Gastrocnemius medialis (tissue), 4 donors: ENCODE measurements around the gene PLCB2. TPM values are rescaled to one million over a fixed set of nuclear protein-coding genes. Genes with fewer than 3 reads are reported as not detected.
A peak's percentile ranks its signal among the peaks of the same experiment; 100 is the strongest.

Experiments used
- ATAC-seq, 2 donors: fragments of 150-250 bp; one replicate each; pipeline ENCODE4 v1.9.1; 2016
- DNase-seq, 2 donors: peaks; one replicate each; pipeline ENCODE4 v3.0.0-alpha.2; 2019
- H3K27ac ChIP-seq, 4 donors: fragments of 200-600 bp; sonication (generic); 1 replicate in 1 of 4; 2 replicates in 3 of 4; pipeline ENCODE4 v1.5.1; 2016 to 2018; ENCODE audit warnings: mild to moderate bottlenecking in 2 of 4, moderate library complexity in 1 of 4
- H3K27me3 ChIP-seq, 3 donors: fragments of 200-600 bp; sonication (generic) in 2 of 3; 1 replicate in 1 of 3; 2 replicates in 2 of 3; pipeline versions ENCODE4 v1.5.1 to v1.6.0; 2016 to 2019; ENCODE audit warnings: mild to moderate bottlenecking in 1 of 3, moderate library complexity in 1 of 3
- H3K36me3 ChIP-seq, 2 donors: fragments of 200-600 bp; sonication (generic) in 1 of 2; one replicate each; pipeline ENCODE4 v1.5.1; 2017 to 2018
- H3K4me1 ChIP-seq, 2 donors: fragments of 200-600 bp; sonication (generic) in 1 of 2; one replicate each; pipeline ENCODE4 v1.5.1; 2016 to 2017; ENCODE audit warnings: mild to moderate bottlenecking in 2 of 2
- H3K4me3 ChIP-seq, 4 donors: fragments of 200-600 bp; sonication (generic) in 3 of 4; 1 replicate in 1 of 4; 2 replicates in 3 of 4; pipeline ENCODE4 v1.5.1; 2016 to 2019; ENCODE audit warnings: mild to moderate bottlenecking in 2 of 4
- H3K9me3 ChIP-seq, 3 donors: fragments of 200-600 bp; sonication (generic) in 2 of 3; 1 replicate in 1 of 3; 2 replicates in 2 of 3; pipeline ENCODE4 v1.5.1; 2016 to 2019
- POLR2A ChIP-seq, 2 donors: fragments of 450-650 bp; IDR thresholded peaks; one replicate each; pipeline ENCODE4 v1.6.1; 2017; ENCODE audit warnings: antibody characterized with exemption in 2 of 2, mild to moderate bottlenecking in 2 of 2, moderate library complexity in 2 of 2
- in situ Hi-C, 4 donors: fragments of 200-750 bp; cut with MboI; loops; one replicate each; pipeline versions ENCODE4 v1.15.0 to v1.8.0; 2017; ENCODE audit warnings: low sequenced_read_pairs in 4 of 4
- intact Hi-C: fragments of 100-400 bp; cut with DNase I; formaldehyde crosslinking; loops from one replicate; pipeline ENCODE4 v1.15.1; 2023; ENCODE audit warnings: low total_unique reads
- total RNA-seq, 4 donors: library from RNA; depleted of rRNA; stranded (reverse); fragments of >200 nt; gene quantifications; one replicate each; pipeline versions ENCODE4 v1.1.0 to v1.2.3, GENCODE V29; 2016
- TF ChIP-seq, protein P1 (sequence below), 5 experiments: fragments of 450-650 bp in 3 of 5; fragments of 200-600 bp in 2 of 5; sonication (generic) in 2 of 5; IDR thresholded peaks in 4 of 5; conservative IDR thresholded peaks in 1 of 5; 1 replicate in 4 of 5; 2 replicates in 1 of 5; pipeline ENCODE4 v1.5.1; 2016 to 2019; ENCODE audit warnings: antibody characterized with exemption in 5 of 5, mild to moderate bottlenecking in 3 of 5, moderate library complexity in 3 of 5

The PLCB2 gene
- total RNA-seq, 4 donors from 2014 or later, result 0.72 to 2.0 (median 1.4) TPM; not detected in 1

DNA sequence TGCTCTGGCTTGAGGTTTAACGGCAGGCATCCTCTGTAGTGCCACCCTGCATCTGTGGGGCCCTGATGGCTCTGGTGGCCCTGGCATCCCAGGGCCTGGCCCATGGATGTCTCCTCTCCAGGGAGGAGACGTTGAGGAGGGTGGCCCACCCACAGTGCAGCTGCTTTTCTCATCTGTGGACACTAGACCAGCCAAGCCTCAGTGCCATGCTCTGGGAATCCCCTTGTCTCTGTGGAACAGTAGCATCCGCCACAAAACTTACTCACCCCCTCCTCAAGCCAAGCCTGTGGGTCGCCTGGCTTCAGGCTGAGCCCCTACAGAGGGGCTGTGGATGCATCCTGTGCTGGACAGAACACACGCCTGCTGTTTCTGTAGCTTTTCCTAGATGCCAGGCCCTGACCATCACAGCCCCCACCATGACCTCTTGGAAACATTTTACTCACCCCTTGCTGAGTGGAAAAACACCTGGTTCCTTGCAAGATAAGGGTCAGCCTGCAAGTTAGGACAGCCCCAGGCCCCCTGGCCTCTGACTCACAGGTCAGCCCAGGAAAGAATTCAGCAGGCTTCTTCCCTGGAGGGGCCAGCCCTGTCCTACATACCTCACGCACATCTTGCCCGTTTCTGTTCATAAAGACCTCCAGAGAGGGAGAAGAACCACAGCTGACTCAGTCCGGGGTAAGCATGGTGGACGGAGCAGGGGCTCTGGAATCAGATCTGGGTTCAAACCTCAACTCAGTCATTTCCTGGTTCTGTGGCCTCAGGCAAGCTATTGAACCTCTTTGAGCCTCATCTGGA is 49.9 kb downstream of the PLCB2 start:
- no peaks in the 10 kb centered on the region for H3K9me3 ChIP-seq
- no peaks in the 10 kb centered on the region for H3K36me3 ChIP-seq
- in situ Hi-C loops (no loop called here), intact Hi-C loops (no loop called here)
- no peak for DNase-seq
- H3K27me3 ChIP-seq, result no peaks in the 10 kb centered on the region
- H3K27ac ChIP-seq, result no peak overlapping the region
- no peak overlapping the region for H3K4me3 ChIP-seq
- peaks cover 6 to 7% of the 10 kb centered on the region in 2 donors for H3K4me1 ChIP-seq
- ATAC-seq, result no peak
- TF ChIP-seq, protein P1, sequence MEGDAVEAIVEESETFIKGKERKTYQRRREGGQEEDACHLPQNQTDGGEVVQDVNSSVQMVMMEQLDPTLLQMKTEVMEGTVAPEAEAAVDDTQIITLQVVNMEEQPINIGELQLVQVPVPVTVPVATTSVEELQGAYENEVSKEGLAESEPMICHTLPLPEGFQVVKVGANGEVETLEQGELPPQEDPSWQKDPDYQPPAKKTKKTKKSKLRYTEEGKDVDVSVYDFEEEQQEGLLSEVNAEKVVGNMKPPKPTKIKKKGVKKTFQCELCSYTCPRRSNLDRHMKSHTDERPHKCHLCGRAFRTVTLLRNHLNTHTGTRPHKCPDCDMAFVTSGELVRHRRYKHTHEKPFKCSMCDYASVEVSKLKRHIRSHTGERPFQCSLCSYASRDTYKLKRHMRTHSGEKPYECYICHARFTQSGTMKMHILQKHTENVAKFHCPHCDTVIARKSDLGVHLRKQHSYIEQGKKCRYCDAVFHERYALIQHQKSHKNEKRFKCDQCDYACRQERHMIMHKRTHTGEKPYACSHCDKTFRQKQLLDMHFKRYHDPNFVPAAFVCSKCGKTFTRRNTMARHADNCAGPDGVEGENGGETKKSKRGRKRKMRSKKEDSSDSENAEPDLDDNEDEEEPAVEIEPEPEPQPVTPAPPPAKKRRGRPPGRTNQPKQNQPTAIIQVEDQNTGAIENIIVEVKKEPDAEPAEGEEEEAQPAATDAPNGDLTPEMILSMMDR (IDR thresholded peaks at IDR 0.05 in 4 of 5, conservative IDR thresholded peaks at IDR 0.05 in 1 of 5), result no peak
- no peak for TF ChIP-seq POLR2A (IDR thresholded peaks at IDR 0.05)

DNA sequence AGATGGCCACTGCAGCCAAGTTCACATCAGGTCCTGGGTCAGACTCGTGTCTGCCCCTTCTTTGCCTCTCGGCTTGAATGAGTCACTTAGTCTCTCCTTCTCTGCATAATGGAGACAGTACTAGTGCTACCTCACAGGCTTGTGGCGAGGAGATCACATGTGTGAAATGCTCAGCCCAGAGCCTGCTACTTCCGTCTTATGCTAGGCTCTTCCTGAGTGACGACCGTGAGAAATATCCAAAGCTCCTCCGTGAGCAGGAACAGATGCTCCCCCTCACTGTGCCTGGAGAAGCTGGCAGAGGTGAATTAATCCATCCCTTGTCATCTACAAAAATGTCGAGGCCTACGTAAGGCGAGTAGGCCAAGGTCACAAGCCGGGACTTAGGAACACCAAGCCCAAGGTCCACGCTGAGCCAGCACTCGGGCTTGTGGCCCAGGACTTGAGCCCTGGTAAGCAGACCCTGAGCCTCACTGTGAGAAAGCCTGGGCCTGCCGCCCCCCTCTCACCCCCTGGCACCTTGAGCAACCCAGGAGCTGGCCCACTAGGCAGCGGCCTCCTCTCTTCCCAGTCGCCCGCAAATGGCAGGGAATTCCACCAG is 51.0 kb downstream of the PLCB2 start:
- Histone ChIP-seq H3K4me1 (peaks cover 6 to 7% of the 10 kb centered on the region in 2 donors), H3K4me3 (no peak overlapping the region), H3K9me3 (no peaks in the 10 kb centered on the region), H3K27me3 (no peaks in the 10 kb centered on the region), H3K27ac (no peak overlapping the region), H3K36me3 (no peaks in the 10 kb centered on the region)
- in situ Hi-C loops, result no loop called here
- no peak for ATAC-seq
- TF ChIP-seq, protein P1 (IDR thresholded peaks at IDR 0.05 in 4 of 5, conservative IDR thresholded peaks at IDR 0.05 in 1 of 5), result no peak
- no peak for TF ChIP-seq POLR2A (IDR thresholded peaks at IDR 0.05)
- intact Hi-C loops, result no loop called here
- DNase-seq, result no peak

DNA sequence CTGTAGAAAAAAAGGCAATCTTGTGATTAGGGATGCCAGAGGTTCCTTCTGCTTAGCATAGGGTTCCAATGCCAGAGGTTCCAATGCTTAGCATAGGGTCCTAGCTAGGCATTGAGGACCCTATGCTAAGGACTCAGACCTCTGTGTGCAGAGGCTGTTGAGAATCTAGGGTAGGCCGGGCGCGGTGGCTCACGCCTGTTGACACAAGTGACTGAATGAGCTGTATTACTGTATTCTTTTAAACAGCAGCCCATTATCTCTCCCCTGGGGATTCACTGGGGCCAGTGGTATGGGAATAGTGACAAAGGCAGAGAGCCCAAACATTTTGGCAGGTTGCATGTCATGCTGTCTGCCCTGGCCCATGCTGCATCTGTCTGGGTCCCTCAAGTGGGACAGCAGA is 52.7 kb downstream of the PLCB2 start:
- Histone ChIP-seq H3K9me3 (no peaks in the 10 kb centered on the region), H3K27me3 (no peaks in the 10 kb centered on the region), H3K4me3 (no peak overlapping the region), H3K4me1 (peaks cover 6 to 7% of the 10 kb centered on the region in 2 donors), H3K36me3 (no peaks in the 10 kb centered on the region), H3K27ac (no peak overlapping the region)
- intact Hi-C loops, result no loop called here
- TF ChIP-seq POLR2A (IDR thresholded peaks at IDR 0.05), result no peak
- ATAC-seq (no peak), DNase-seq (no peak)
- in situ Hi-C loops, result no loop called here

DNA sequence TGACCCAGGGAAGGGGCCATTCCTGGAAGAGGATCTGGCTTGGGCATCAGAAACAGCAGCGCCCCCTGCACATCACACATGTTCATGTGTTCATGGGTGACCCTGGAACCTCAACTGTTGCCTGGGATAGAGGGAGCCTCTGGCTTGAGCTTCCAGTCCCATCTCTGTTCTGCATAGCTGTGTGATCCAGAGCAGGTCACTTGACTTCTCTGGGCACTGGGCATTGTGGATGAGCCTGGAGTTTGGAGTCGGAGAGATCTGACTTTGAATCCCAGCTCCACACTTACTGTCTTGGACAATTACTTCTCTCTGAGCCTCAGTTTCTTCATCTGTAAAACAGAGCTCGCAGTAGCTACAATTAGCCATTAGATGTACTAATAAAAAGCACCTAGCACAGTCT is 53.3 kb downstream of the PLCB2 start:
- in situ Hi-C loops (no loop called here), intact Hi-C loops (no loop called here)
- Histone ChIP-seq H3K4me1 (peaks cover 6 to 7% of the 10 kb centered on the region in 2 donors), H3K27me3 (no peaks in the 10 kb centered on the region), H3K36me3 (no peaks in the 10 kb centered on the region), H3K9me3 (no peaks in the 10 kb centered on the region), H3K27ac (no peak overlapping the region), H3K4me3 (no peak overlapping the region)
- TF ChIP-seq, protein P1 (IDR thresholded peaks at IDR 0.05 in 4 of 5, conservative IDR thresholded peaks at IDR 0.05 in 1 of 5), result no peak
- TF ChIP-seq POLR2A (IDR thresholded peaks at IDR 0.05), result no peak
- no peak for DNase-seq
- no peak for ATAC-seq

DNA sequence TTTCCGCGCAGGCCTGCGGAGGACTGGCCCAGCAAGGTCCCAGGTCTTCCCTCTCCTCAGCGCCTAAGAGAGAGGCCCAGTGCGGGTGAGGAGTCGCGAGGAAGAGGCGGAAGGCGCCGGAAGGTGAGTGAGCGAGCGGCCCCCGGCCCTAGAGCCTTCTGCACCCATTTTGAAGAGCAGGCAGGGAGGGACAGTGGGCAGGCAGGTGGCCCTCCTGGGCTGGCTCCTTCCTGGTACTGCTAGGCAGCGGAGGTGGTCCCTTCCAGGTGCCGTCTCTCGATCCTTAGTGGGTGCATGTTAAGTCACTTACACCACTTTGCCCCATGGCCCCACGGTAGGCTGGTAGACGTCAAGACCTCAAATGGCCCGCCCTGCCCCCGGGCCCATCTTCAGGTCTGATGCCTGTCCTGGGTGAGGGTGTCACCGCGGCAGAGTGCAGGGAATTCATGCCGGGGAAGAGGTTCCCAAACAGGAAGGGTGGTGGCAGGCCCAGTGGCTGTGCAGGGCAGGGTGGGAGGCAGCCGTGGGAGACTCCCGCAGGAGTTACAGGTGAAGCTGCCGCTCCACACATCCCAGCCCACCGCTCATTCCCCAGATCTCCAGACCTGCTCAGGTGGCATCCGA is 54.5 kb downstream of the PLCB2 start:
- no peak overlapping the region for H3K27ac ChIP-seq
- H3K36me3 ChIP-seq, result no peaks in the 10 kb centered on the region
- DNase-seq (no peak), ATAC-seq (no peak)
- peak overlapping the region; percentile 50 to 67 (median 54) for H3K4me3 ChIP-seq
- H3K4me1 ChIP-seq, result peaks cover 6 to 7% of the 10 kb centered on the region in 2 donors
- no peaks in the 10 kb centered on the region for H3K27me3 ChIP-seq
- intact Hi-C loops (no loop called here), in situ Hi-C loops (no loop called here)
- H3K9me3 ChIP-seq, result no peaks in the 10 kb centered on the region
- TF ChIP-seq, protein P1 (IDR thresholded peaks at IDR 0.05 in 4 of 5, conservative IDR thresholded peaks at IDR 0.05 in 1 of 5), result no peak
- no peak for TF ChIP-seq POLR2A (IDR thresholded peaks at IDR 0.05)
